Measurements from ENCODE around the gene LINC01488.

DNA sequence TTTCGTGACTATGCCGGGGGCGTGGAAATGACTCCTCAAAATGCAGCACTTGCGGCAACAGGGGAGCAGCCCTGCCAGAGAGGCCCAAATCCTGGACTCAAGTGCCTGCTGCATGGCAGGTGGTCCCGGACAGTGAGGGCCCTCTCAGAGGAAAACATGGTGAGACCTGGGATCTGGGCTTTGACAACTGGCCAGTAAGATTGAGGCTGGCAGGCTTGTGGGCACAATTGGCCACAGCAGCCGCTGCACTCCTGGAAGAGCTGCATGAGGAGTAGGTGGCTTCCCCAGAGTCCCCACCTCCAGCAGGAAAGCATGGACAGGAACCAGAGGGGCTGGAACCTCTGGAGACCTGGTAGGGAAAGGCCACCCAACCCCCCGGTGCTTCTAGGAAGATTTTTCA, 13.4 kb downstream of the LINC01488 start:
- TF ChIP-seq, protein P1, sequence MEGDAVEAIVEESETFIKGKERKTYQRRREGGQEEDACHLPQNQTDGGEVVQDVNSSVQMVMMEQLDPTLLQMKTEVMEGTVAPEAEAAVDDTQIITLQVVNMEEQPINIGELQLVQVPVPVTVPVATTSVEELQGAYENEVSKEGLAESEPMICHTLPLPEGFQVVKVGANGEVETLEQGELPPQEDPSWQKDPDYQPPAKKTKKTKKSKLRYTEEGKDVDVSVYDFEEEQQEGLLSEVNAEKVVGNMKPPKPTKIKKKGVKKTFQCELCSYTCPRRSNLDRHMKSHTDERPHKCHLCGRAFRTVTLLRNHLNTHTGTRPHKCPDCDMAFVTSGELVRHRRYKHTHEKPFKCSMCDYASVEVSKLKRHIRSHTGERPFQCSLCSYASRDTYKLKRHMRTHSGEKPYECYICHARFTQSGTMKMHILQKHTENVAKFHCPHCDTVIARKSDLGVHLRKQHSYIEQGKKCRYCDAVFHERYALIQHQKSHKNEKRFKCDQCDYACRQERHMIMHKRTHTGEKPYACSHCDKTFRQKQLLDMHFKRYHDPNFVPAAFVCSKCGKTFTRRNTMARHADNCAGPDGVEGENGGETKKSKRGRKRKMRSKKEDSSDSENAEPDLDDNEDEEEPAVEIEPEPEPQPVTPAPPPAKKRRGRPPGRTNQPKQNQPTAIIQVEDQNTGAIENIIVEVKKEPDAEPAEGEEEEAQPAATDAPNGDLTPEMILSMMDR (IDR thresholded peaks at IDR 0.05) = no peak
- no peak for TF ChIP-seq POLR2A (IDR thresholded peaks at IDR 0.05)
- no peak for TF ChIP-seq EP300 (IDR thresholded peaks at IDR 0.05)

Data from ovary (tissue), 3 donors.